GM11168 (cell line): ENCODE measurements around the gene SLC7A5.
"Not testable (repeated sequence)": the region's sequence is repeated elsewhere in the genome, so short reads cannot be mapped to it uniquely, and the experiment has no call there.

Experiments
- in situ Hi-C: fragments of 300-500 bp; cut with MboI; formaldehyde crosslinking; loops from one replicate; pipeline ENCODE4 v1.12.0; 2022; ENCODE audit warnings: low sequenced_read_pairs; ENCODE audit not compliant: unreplicated experiment

Gene SLC7A5

GRCh38 chr16:87824991-87825841 is 44.1 kb downstream of the SLC7A5 start:
- in situ Hi-C loops = no loop called here

GRCh38 chr16:87824016-87824990 is 45.0 kb downstream of the SLC7A5 start:
- in situ Hi-C loops = no loop called here

GRCh38 chr16:87823181-87823929 is 46.0 kb downstream of the SLC7A5 start:
- in situ Hi-C loops = no loop called here

- in situ Hi-C loops = no loop called here
Observed at GRCh38 chr16:87822108-87822970, 47.0 kb downstream of the SLC7A5 start.

- in situ Hi-C loops = no loop called here
Observed at GRCh38 chr16:87821376-87822107, 47.8 kb downstream of the SLC7A5 start.

- in situ Hi-C loops = loop anchor here (5.0 kb wide), 1 partner anchor 32 kb away; no protein-coding TSS in a partner anchor
Observed at GRCh38 chr16:87819983-87820382, 49.3 kb downstream of the SLC7A5 start.

GRCh38 chr16:87819282-87819681 is 50.0 kb downstream of the SLC7A5 start:
- in situ Hi-C loops = loop anchor here (5.0 kb wide), 1 partner anchor 33 kb away; no protein-coding TSS in a partner anchor

- in situ Hi-C loops = loop anchor here (5.0 kb wide), 1 partner anchor 34 kb away; no protein-coding TSS in a partner anchor
Observed at GRCh38 chr16:87818533-87819161, 50.7 kb downstream of the SLC7A5 start.

GRCh38 chr16:87817910-87818309 is 51.4 kb downstream of the SLC7A5 start:
- in situ Hi-C loops = loop anchor here (5.0 kb wide), 1 partner anchor 34 kb away; no protein-coding TSS in a partner anchor

- in situ Hi-C loops = loop anchor here (5.0 kb wide), 1 partner anchor 35 kb away; no protein-coding TSS in a partner anchor
Observed at GRCh38 chr16:87817370-87817769, 51.9 kb downstream of the SLC7A5 start.

GRCh38 chr16:87816507-87817100 is 52.7 kb downstream of the SLC7A5 start:
- in situ Hi-C loops = loop anchor here (5.0 kb wide), 1 partner anchor 36 kb away; no protein-coding TSS in a partner anchor

GRCh38 chr16:87815567-87815966 is 53.7 kb downstream of the SLC7A5 start:
- in situ Hi-C loops = loop anchor here (5.0 kb wide), 1 partner anchor 37 kb away; no protein-coding TSS in a partner anchor

- in situ Hi-C loops = no loop called here
Observed at GRCh38 chr16:87812200-87812656, 57.1 kb downstream of the SLC7A5 start.

- in situ Hi-C loops = not testable (repeated sequence)
Observed at GRCh38 chr16:87811454-87811853, 57.9 kb downstream of the SLC7A5 start.

- in situ Hi-C loops = no loop called here
Observed at GRCh38 chr16:87809150-87809902, 60.0 kb downstream of the SLC7A5 start.

- in situ Hi-C loops = no loop called here
Observed at GRCh38 chr16:87808108-87808507, 61.2 kb downstream of the SLC7A5 start.
